ENCODE results near the gene PADI6.
"Not testable (repeated sequence)": the region's sequence is repeated elsewhere in the genome, so short reads cannot be mapped to it uniquely, and the experiment has no call there.

PADI6 gene

DNA sequence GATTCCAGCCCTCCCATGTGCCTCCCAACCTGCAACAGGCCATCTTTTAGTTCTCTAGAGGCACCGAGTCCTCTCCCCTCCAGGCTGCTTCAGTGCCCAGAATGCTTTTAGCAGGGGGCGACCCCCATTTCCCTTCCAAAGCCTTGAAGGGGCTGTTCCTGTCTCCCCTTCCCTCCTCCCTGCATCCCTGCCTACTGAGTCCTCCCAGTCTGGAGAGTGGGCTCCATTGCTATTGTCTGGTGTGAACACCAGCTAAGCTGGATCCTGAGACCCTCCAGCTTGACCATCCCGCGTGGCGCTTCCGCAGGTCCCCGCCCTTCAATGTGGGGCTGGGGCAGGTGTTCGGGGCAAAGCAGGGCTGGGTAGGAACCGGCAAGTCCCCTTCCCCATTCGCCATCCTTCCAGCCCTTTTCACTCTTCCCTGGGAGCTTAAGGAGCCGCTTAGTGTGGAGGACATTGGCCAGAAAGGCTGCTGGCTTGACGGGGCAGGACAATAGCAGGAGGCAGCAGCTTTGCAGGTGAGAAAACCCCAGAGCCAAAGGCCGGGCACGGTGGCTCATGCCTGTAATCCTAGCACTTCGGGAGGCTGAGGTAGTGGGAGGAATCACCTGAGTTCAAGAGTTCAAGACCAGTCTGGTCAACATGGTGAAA, 32.2 kb downstream of the PADI6 start:
- no peak for DNase-seq (ENCODE audit: extremely low read depth in 1 of 2, low read depth in 1 of 2)

DNA sequence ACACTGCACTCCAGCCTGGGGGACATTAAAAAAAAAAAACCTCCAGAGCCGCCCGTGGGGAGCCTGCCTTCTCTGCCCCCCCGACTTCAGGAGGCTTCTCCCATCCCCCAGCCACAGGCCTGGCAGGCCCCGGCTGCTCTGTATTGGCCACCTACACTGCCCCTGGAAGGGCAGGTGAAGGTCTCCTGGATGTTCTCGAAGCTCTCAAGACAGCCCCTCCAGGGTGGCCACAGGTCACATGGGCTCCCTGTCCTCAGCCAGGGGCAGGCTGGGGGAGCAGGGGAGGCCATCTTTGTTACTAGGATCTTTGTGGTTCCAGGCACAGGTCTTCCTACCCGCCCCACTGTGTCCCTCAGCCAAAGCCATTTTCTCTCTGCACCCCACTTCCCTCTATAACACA, 32.8 kb downstream of the PADI6 start:
- DNase-seq (ENCODE audit: extremely low read depth in 1 of 2, low read depth in 1 of 2) = no peak

DNA sequence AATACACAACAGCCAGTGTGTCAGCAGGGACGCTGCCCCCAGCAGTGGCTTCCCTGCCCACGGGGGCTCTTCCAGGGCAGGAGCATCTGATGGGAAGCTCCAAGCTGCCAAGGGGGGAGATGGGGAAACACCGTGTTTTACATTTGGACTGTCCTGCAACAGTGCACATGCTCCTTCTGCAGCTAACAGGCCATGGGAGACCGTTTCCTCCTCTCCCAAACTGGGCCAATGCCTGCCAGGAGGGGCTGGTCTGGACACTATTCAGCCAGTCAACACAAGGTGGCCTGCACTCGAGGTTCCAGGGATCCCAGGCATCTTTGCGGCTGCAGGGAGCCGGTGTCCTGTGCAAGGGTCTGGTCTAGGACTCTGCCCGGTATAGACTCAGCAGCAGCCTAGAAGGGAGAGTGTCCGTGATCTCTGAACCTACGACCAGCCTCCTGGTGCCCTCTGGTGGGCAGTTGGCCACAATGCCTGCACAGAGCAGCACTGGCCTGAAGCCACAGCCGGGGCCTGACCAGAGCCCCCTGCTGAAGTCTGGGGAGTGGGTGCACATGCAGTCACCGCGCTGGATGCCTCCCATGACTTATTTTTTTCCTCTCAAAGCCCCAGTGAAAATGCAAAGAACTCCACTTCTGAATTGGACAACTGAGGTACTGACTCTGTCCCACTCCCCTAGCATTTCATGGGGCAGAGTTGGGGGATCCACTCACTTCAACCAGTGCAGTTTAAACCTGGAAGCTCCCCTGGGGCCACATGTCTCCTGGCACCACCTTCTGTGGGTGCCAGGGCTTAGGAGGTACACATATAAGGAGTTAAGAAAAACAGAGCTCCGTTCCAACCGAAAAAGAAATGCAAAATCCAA, 34.1 kb downstream of the PADI6 start:
- peak in 1 of 2 donors; percentile 13 for DNase-seq (ENCODE audit: extremely low read depth in 1 of 2, low read depth in 1 of 2)

DNA sequence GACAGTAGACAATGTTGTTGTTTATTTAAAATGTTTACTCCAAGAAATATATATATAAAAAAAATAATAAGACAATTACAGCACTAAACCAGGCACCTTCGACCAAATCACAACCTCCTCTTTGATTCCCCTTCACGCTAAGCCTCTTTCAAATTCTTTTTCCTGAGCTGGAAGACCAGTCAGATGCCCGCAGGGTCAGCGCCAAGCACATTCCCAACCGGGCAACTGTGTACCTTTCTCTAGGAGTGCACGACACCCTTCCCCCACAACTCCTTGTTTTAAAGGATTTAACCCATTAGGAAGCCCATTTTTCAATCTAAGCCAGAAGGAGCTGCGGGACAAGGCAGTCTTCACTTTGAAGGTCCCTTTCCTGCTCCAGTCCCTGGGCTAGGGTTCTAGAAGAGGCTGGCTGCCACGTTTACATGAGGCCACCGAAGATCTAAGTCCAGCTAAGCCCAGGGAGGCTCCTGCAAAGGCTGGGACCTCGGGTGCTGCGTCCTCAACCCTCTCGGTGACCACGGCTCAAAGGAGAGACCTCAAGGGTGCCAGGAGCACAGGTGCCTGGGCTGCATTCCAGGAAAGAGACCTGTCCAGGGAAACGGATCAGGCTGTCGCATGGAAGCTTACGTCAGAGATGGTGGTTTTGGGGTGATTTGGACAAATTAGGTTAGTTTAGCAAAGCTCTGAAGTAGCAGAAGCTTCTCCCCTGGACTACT, 34.9 kb downstream of the PADI6 start:
- not testable (repeated sequence) for DNase-seq (ENCODE audit: extremely low read depth in 1 of 2, low read depth in 1 of 2)

DNA sequence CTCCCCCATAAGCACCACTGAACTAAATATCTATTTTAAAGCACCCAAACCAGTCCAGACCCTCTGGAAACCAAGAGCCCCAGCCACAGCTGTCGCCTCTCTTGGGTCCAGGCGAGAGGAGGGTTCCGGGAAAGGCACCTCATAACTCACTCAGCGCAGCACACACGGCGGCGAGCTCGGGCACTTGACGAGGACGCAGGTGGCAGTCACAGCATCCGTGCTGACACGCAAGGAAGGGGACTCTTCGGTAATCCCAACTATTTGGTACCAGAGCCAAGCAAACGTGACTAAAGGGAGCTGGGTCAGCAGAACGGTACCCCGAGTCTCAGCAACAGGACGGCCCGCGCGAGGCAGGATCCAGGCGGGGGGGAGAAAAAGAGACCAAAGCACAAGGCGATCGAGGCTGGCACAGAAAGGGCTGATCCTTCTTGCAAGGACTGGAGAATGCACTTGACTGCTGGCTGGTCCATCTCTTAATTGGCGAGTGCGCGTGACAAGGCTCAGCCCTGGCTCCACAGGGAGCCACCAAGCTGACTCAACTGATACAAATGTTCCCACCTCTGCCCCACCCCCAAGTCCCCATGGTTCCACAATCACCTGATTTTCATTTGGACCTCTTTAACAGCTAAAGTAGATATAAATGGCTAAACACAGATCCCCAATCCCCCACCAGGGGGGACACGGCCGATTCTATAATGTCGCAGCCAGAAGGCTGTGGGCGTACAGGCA, 36.0 kb downstream of the PADI6 start:
- not testable (repeated sequence) for DNase-seq (ENCODE audit: extremely low read depth in 1 of 2, low read depth in 1 of 2)

DNA sequence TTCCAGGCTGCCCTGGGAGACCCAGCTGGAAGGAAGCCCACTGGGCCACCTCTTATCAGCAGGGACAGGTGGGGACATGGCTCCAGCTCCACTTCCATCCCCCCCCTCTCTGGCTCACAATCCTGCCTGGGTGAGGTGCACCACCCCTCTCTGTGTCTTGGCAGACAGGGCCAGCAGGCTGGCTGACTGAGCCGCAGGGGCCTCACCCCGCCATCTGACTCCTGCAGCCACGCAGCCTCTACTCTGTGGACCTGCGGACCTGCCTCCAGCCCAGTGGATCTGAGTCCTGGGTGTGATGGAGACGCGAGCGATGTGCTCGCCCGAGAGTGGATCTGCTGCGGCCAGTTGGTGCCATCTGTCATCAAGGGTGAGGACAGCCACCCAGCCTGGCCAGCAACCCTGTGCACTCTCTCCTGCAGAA, 37.4 kb downstream of the PADI6 start:
- no peak for DNase-seq (ENCODE audit: extremely low read depth in 1 of 2, low read depth in 1 of 2)

DNA sequence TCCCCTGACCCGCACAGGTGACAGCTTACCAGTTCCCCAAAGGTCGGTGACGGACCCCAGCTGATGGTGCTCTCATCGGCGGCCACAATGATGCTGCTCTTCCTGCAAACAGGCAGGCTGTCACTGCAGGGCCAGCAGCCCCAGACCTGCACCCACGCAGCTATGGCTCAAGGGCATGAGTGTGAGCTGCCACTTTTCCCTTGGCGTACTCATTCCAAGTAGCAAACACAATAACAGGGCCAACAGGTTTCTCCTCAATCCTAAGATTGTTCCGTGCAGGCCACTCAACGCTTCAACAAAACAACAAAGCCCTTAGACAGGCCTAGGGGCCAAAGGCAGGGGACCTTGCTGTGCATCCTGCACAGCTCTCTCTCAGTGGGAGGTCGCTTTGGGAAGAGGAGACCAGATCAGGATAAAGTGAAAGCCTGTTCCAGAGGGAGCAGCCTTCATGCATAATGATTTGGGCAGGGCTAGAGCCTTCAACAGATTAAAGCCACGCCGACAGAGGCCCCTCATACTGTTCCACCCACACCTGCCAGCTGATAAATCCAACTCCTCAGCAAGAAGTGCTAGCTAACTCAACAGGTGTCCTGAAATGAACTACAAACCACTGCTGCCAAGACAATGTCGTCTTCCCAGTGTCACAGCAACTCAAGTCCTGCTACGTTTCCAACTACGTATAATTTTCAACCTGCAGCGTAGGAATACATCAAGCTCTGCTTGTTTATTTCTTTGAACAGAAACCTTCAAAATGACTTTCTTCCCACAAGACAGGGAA, 40.3 kb downstream of the PADI6 start:
- no peak for DNase-seq (ENCODE audit: extremely low read depth in 1 of 2, low read depth in 1 of 2)

DNA sequence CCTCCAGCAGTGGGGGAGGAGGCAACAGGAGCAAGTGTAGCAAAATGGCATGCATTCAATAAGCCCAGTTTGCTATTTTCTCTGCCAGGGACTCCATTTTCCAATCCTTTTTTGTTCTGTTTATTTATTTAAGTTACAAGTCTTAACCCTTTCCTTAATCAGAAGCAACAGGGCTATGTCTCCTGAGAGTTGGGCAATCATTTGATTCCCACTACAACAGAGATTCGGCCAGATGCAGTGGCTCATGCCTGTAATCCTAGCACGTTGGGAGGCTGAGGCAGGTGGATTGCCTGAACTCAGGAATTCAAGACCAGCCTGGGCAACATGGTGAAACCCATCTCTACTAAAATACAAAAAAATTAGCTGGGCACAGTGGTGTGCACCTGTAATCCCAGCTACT, 42.0 kb downstream of the PADI6 start:
- DNase-seq (ENCODE audit: extremely low read depth in 1 of 2, low read depth in 1 of 2) = no peak

DNA sequence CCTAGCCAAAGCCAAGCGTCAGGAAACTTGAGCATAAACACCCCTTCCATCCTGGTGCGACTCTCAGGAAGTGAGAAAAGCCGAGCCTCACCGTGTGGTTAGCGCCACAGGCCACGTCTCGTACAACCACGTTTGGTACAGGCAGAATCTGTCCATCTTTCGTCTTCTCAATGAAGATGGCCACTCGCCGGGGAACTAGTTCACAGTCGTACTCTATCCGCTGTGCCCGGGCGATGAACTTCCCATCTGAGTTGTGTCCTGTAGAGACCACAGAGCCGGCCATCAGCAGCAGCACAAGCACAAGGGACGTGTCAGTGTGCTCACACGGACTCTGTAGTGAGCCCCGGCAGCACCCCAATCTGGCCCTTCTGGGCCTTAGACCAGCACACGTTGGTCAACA, 44.4 kb downstream of the PADI6 start:
- DNase-seq (ENCODE audit: extremely low read depth in 1 of 2, low read depth in 1 of 2) = no peak

DNA sequence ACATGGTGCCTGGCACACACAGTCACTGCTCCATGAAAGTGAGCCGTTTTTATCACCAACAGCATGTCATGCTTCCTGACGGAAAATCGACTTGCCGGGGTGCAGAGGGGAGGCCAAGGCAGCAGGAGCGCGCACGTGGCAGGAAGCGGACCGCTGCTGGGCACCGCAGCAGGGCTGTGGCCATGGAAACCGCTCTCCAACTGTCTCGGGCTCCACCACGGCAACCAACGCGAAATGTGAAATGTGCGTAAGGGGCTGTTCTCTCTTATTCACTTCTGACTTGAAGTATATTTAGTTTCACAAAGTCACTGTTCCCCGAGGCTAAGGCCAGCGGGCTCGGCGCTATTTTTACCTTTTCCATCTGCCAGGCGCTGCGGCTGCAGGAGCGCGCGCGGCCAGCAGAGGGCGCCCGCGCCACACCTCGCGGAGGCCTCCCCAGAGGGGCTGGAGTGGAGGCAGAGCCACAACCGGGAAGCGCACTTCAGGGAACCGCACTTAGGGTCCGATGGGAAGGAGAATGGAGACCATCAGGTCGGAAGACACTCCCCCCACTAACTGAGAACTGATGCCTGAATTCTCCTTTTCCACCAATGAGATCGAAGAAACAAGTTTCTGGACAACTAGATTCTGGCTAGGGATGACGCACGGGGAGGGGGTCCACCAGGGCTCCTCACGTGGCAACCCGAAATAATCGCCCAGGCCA, 47.8 kb downstream of the PADI6 start:
- DNase-seq (ENCODE audit: extremely low read depth in 1 of 2, low read depth in 1 of 2) = peak in 1 of 2 donors; percentile 59

DNA sequence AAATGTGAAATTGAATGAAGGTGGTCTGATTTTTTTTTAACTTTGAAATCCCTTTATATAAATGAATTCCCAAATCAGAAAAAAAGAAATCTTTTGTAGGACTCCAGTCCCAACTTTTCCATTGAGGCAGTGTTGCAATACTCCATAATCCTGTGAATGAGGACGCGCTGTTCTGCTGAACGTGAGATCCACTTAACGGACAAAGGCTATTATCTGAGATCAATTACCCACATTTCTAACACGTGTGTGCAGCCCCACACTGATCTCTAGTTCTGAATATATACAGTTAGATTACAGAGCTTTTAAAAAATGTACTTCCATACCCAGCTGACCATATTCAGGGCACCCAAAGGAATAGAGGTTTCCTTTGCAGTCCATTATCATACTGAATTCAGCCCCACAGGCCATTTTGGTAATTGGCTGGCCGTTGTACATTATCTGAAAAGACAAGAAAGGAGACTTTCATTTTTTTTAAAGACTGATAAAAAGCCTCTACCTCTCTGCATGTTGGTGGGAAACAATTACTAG, 48.5 kb downstream of the PADI6 start:
- DNase-seq (ENCODE audit: extremely low read depth in 1 of 2, low read depth in 1 of 2) = no peak

DNA sequence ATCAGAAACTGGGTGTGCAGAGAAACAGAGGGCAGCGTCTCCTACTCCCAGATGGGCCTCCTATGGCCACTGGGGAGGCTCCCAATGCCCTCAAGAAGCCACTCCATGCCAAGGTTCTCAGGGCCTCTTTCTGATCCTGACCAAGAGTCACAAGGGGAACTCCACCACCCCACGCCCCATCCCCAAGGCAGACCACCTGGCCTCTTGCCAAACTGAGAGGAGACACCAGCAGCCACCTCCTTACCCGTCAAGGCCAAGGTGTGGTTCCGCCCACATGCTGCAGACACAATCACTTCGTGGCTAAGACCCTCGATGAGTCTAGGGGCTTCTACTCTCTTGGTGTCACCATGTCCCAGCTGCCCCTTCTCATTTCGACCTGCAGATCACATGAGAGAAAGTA, 50.5 kb downstream of the PADI6 start:
- DNase-seq (ENCODE audit: extremely low read depth in 1 of 2, low read depth in 1 of 2) = no peak

DNA sequence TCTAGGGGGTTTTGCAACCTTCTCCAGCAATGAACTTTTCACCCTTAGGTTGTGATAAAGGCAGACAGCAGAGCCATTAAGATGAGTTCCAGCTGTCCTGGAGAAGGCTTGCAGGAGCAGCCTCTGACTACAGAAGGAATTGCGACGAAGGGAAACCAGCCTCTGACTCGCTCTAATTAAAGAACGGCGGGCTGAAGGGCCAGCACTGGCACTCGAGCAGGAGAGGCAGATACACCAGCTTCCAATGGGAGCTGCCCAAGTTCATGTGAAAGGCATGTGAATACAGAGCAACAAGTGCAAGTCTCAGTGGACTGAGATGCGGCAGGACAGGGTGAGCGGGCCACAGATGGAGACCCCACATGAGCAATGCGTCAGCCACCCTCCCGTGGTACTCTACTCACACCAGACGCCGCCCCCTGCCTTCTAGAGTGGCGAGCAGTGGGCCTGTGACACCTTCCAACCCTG, 51.8 kb downstream of the PADI6 start:
- DNase-seq (ENCODE audit: extremely low read depth in 1 of 2, low read depth in 1 of 2) = no peak

DNA sequence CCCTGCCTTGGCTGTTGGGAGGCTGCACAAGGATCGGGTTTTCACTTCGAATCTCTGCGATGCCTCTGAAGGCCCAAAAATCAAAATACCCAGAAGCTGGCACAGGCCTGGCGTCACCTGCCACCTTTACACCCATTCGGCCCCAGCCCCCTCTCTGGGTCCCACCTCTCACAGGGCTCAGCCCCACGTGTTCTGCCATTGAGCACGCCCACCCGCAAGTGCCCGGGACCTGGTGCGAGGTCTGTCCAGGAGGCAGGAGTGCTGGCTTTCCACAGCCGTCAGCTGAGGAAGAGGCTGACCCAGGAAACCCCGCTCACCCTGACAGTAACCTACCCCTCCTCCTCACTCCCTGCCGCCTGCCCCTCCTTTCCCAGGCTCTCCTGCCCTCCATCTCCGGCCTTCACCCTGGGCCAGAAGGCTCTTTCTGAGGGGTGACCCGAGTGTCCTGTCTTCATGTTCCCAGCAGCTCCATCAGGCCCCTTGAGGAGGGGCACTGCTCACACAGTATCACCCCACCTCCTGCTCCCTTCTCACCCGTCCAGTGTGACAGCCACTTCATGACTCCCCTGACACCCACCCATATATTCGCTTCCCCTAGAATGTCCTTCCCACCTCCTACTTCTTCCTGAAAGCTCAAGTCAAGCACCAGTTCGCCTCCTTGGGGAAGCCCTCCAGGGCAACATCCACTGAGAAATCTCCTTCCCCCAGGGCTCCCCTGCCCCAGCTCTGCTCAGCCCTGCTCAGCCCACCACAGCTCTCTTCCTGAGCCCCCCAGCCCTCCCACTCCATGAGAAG, 54.0 kb downstream of the PADI6 start:
- no peak for DNase-seq (ENCODE audit: extremely low read depth in 1 of 2, low read depth in 1 of 2)

DNA sequence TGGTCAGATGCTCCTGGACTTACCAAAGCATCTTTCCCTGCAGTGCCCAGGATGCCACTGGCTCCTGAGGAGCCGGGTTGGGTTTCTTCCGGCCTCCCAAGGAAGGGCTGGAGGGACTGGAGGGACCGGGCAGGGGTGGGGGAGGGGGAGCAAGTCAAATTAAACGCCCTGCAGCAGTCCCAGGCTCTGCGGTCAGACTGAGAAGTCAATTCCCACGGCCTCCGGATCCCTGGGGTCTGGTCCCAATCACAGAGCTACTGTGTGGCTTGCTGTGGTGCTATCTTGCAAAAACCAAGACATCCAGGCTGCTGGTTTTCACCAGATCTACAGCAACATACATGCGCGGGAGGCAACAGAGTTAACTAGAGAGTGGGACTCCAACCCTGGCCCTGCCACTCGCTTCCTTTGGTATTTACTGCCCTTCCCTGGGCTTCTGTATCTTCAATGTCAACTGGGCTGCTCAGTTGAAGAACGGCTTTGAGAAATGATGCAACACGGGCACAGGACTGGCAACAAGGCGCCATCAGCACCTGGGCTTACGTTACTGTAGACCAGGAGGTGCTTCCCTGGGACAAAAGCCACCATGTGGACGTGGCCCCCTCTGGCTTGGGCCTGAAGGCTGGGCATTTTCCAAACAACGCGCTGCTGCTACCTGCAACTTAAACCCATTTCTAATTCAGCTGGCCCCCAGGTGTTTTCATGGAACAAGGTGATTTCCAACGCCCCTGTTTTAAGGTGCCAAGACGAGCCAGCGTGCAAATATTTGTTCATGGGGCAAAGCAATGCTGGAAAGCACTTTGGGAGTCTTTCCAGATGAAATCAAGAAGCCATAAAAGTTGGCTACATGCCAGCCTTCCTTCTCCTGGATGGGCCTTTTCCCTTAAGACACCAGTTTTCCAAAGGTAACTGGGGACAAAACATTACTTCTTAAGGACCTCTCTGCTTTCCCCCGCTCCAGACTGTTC, 56.0 kb downstream of the PADI6 start:
- DNase-seq (ENCODE audit: extremely low read depth in 1 of 2, low read depth in 1 of 2) = no peak

DNA sequence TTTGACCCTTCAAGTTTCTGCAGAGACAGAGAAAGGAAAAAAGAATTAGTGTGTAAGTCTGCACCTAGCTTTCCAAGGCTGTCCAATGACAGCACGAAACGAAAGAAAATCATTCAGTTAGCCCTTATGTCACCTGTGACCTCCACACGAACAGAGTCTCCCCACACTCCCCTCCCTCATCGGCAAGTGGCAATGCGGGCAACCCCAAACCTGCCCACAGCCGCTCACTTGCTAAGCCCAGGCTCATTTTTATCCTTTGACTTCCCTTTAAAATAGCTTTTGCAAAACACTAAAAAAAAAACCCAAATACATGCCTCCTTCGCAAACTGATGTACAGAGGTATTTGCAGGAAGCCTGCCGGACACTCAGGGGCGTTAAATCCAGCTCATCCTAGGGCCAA, 57.2 kb downstream of the PADI6 start:
- DNase-seq (ENCODE audit: extremely low read depth in 1 of 2, low read depth in 1 of 2) = no peak

DNA sequence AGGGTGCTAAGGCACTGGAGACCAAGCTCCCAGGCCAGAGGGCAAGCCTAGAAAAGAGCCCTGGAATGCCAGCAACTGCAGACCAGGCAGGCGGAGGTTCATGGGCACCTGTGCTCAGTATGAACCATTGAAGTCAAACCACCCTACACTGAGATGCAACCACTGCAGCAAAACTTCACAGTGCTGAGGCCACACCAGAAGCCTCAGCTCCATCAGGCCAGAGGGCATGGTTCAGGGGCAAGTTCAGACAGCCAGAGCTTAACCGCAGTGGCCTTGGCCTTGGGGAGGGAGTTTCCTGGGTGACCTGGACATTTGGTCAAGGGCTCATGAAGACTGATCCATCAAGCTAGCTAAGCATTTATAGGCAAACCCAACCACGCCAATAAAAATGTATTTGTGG, 60.4 kb downstream of the PADI6 start:
- no peak for DNase-seq (ENCODE audit: extremely low read depth in 1 of 2, low read depth in 1 of 2)

Measured in activated CD8-positive, alpha-beta memory T cell treated with anti-CD3 and anti-CD28 coated beads for 1 hour (primary cell).